ENCODE measurements around the gene WWTR1. TPM values are rescaled to one million over a fixed set of nuclear protein-coding genes. Genes with fewer than 3 reads are reported as not detected.

The WWTR1 gene
- total RNA-seq, 1 experiment from 2014 or later = 24.4 TPM

DNA sequence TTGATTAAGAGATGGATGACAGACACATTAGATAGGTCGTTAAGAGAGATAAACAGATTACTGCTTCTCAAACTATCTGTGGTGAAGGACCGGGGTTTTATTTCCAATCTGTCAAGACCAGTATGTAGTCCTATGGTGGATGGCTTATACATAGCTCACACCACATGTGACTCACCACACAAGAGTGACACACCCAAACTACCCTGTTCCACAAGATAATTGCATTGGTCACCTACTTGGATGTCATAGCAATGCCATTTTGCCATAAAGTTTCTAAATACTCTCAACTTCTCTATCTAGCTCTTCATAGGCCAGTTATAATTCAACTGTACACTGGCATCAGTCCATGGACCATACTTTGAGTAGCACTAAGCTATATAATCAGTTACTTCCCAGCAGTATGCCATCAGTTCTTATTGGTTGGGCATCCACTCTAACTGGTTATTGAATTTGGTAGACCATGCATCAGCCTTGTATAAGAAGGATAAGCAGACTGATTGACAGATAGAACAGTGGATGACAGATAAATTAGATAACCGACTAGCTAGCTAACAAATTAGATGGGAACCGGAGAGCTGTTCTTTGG, 11.6 kb downstream of the WWTR1 start:
- Mint-ChIP-seq H3K4me3 (no peak overlapping the region), H3K9me3 (no peaks in the 10 kb centered on the region), H3K4me1 (peaks cover 9 to 26% of the 10 kb centered on the region in 2 experiments), H3K27ac (no peak overlapping the region), H3K36me3 (ENCODE audit: insufficient read depth in 1 of 3, low read depth in 3 of 3) (peaks cover 9 to 29% (median 11%) of the 10 kb centered on the region in 3 experiments; a peak in 6 of 7 replicates), H3K27me3 (ENCODE audit: low read depth) (no peaks in the 10 kb centered on the region)
- Histone ChIP-seq H3K9me3 (ENCODE audit: control insufficient read depth, low read depth, low read length) (no peaks in the 10 kb centered on the region), H3K27me3 (ENCODE audit: insufficient read depth, low read length) (no peaks in the 10 kb centered on the region), H2BK12ac (ENCODE audit: insufficient read length, low read depth, low read length) (no peak overlapping the region), H3K23ac (ENCODE audit: insufficient read length, low read depth, low read length) (no peak overlapping the region), H3K14ac (ENCODE audit: insufficient read depth, low read length) (no peak overlapping the region), H3K79me1 (ENCODE audit: insufficient read depth, low read depth, low read length, poor library complexity, severe bottlenecking) (peaks cover 13% of the 10 kb centered on the region), H4K20me1 (ENCODE audit: control insufficient read depth, insufficient read depth, insufficient read length) (no peaks in the 10 kb centered on the region), H3K27ac (ENCODE audit: insufficient read length, low read depth, low read length) (no peak overlapping the region), H2AK5ac (ENCODE audit: insufficient read length, low read length) (no peak overlapping the region), H4K91ac (ENCODE audit: insufficient read length, low read depth, low read length) (no peak overlapping the region), H2BK120ac (ENCODE audit: low read depth, low read length, poor library complexity, severe bottlenecking) (no peak overlapping the region), H3K56ac (ENCODE audit: insufficient read length, low read depth, low read length) (no peak overlapping the region), H3K23me2 (ENCODE audit: insufficient read length, low read depth, low read length, poor library complexity, severe bottlenecking) (no peaks in the 10 kb centered on the region), H2BK15ac (ENCODE audit: low read depth, low read length) (no peak overlapping the region), H3K4me1 (ENCODE audit: insufficient read depth, low read length) (no peaks in the 10 kb centered on the region; the same call in 1 of the 2 replicates), H4K5ac (ENCODE audit: insufficient read length, low read depth, low read length) (no peak overlapping the region), H3K18ac (ENCODE audit: insufficient read length, low read depth, low read length) (no peak overlapping the region), H4K8ac (replicated peaks; ENCODE audit: insufficient read length, low read depth, low read length) (no peak overlapping the region), H3K79me2 (ENCODE audit: insufficient read depth, low read length) (peaks cover 6% of the 10 kb centered on the region; the same call in 1 of the 2 replicates), H3K4me2 (ENCODE audit: insufficient read depth, insufficient read length, low read length) (no peak overlapping the region), H3T11ph (ENCODE audit: low read length) (no peak overlapping the region), H2BK5ac (ENCODE audit: insufficient read length, low read length) (no peak overlapping the region), H2AFZ (ENCODE audit: low read length) (no peak overlapping the region), H3K9ac (ENCODE audit: extremely low read depth, insufficient read length, low read length) (no peak overlapping the region), H2BK20ac (ENCODE audit: low read depth, low read length, poor library complexity, severe bottlenecking) (no peak overlapping the region), H3K4ac (ENCODE audit: low read depth, low read length) (no peak overlapping the region)
- no peak for TF ChIP-seq CTCF (conservative IDR thresholded peaks at IDR 0.05)
- WGBS (ENCODE audit: extremely low coverage, insufficient read length, low lambda C conversion rate) = 100% methylated on average over 1 of the region's 4 CpGs
- no peak for DNase-seq
